Astrocyte (in vitro differentiated cells and primary cell): ENCODE measurements around the gene ENOX1. TPM values are rescaled to one million over a fixed set of nuclear protein-coding genes. Genes with fewer than 3 reads are reported as not detected.
A peak's percentile ranks its signal among the peaks of the same experiment; 100 is the strongest.

Experiments
- DNase-seq: peaks from one replicate; pipeline ENCODE4 v3.0.0-alpha.2; 2010; ENCODE audit warnings: low read depth
- FAIRE-seq: peaks from 2 replicates; lab custom pipeline; 2011; peaks lifted over from hg19 to GRCh38; lab: Jason Lieb, UNC
- H2AFZ ChIP-seq: 2 replicates; pipeline ENCODE4 v1.6.0; 2012; ENCODE audit warnings: low read depth, low read length, inconsistent platforms
- H3K27ac ChIP-seq: 2 replicates; pipeline ENCODE4 v1.5.1; 2011; ENCODE audit warnings: low read depth, low read length, inconsistent platforms
- H3K27me3 ChIP-seq: 2 replicates; pipeline ENCODE4 v1.6.0; 2011; ENCODE audit warnings: low read length, inconsistent platforms; ENCODE audit not compliant: insufficient read depth
- H3K36me3 ChIP-seq: 2 replicates; pipeline ENCODE4 v1.5.1; 2011; ENCODE audit warnings: low read length, inconsistent platforms; ENCODE audit not compliant: insufficient read depth
- H3K4me1 ChIP-seq: 2 replicates; pipeline ENCODE4 v1.5.1; 2011; ENCODE audit warnings: low read length, inconsistent platforms; ENCODE audit not compliant: insufficient read depth
- H3K4me2 ChIP-seq: 2 replicates; pipeline ENCODE4 v1.6.0; 2012; ENCODE audit warnings: low read length, inconsistent platforms
- H3K4me3 ChIP-seq: 2 replicates; pipeline ENCODE4 v1.5.1; 2011; ENCODE audit warnings: low read depth, mild to moderate bottlenecking, low read length, inconsistent platforms; ENCODE audit not compliant: insufficient read depth
- H3K79me2 ChIP-seq: 2 replicates; pipeline ENCODE4 v1.6.0; 2012; ENCODE audit warnings: mild to moderate bottlenecking, low read length, inconsistent platforms; ENCODE audit not compliant: insufficient read depth
- H3K9ac ChIP-seq: 2 replicates; pipeline ENCODE4 v1.6.0; 2012; ENCODE audit warnings: mild to moderate bottlenecking, low read length, inconsistent platforms
- H3K9me3 ChIP-seq: 2 replicates; pipeline ENCODE4 v1.5.1; 2012; ENCODE audit warnings: low read depth, mild to moderate bottlenecking, low read length, inconsistent platforms; ENCODE audit not compliant: insufficient read depth
- H4K20me1 ChIP-seq: 2 replicates; pipeline ENCODE4 v1.6.0; 2012; ENCODE audit warnings: low read length, inconsistent platforms; ENCODE audit not compliant: insufficient read depth
- H3K27ac Mint-ChIP-seq: one replicate; pipeline ENCODE4 v1.8.0; 2021; ENCODE audit warnings: mild to moderate bottlenecking, mixed read lengths; ENCODE audit not compliant: unreplicated experiment
- H3K27me3 Mint-ChIP-seq: one replicate; pipeline ENCODE4 v1.8.0; 2021; ENCODE audit warnings: low read depth, mixed read lengths; ENCODE audit not compliant: unreplicated experiment
- H3K36me3 Mint-ChIP-seq: one replicate; pipeline ENCODE4 v1.8.0; 2021; ENCODE audit warnings: low read depth, mixed read lengths; ENCODE audit not compliant: unreplicated experiment
- H3K4me1 Mint-ChIP-seq: one replicate; pipeline ENCODE4 v1.8.0; 2021; ENCODE audit warnings: low read depth, mixed read lengths; ENCODE audit not compliant: unreplicated experiment
- H3K4me3 Mint-ChIP-seq: one replicate; pipeline ENCODE4 v1.8.0; 2021; ENCODE audit warnings: mild to moderate bottlenecking, moderate library complexity, mixed read lengths; ENCODE audit not compliant: unreplicated experiment
- H3K9me3 Mint-ChIP-seq: one replicate; pipeline ENCODE4 v1.8.0; 2021; ENCODE audit warnings: mild to moderate bottlenecking, mixed read lengths; ENCODE audit not compliant: unreplicated experiment
- CTCF ChIP-seq: IDR thresholded peaks from 2 replicates; pipeline ENCODE4 v1.5.1; 2011; ENCODE audit warnings: low read depth, mild to moderate bottlenecking, inconsistent platforms, low read length, moderate library complexity; ENCODE audit not compliant: insufficient read depth
- EZH2 ChIP-seq: IDR thresholded peaks from 2 replicates; pipeline ENCODE4 v1.6.1; 2012; ENCODE audit warnings: mild to moderate bottlenecking, low read length, inconsistent platforms; ENCODE audit not compliant: insufficient read depth
- total RNA-seq: library from RNA; stranded (reverse); gene quantifications from 2 replicates; pipeline ENCODE4 v1.2.1, GENCODE V29; 2021

The ENOX1 gene
- total RNA-seq, 1 donor from 2014 or later = 2.3 TPM

GRCh38 chr13:43237616-43238015 is 549.2 kb downstream of the ENOX1 start:
- TF ChIP-seq EZH2 (no peak), CTCF (no peak)
- no peak overlapping the region for H3K9ac ChIP-seq
- Mint-ChIP-seq H3K36me3 (peaks cover 3% of the 10 kb centered on the region), H3K27ac (no peak overlapping the region), H3K4me3 (no peak overlapping the region), H3K4me1 (peaks cover 4% of the 10 kb centered on the region), H3K9me3 (no peaks in the 10 kb centered on the region), H3K27me3 (peaks cover 10% of the 10 kb centered on the region)
- FAIRE-seq (no peak), DNase-seq (peak; percentile 49)
- H3K4me1 ChIP-seq = no peaks in the 10 kb centered on the region
- no peak overlapping the region for H3K27ac ChIP-seq
- no peaks in the 10 kb centered on the region for H3K27me3 ChIP-seq
- no peaks in the 10 kb centered on the region for H4K20me1 ChIP-seq
- no peaks in the 10 kb centered on the region for H3K36me3 ChIP-seq
- H2AFZ ChIP-seq = no peak overlapping the region
- no peaks in the 10 kb centered on the region for H3K9me3 ChIP-seq
- no peaks in the 10 kb centered on the region for H3K79me2 ChIP-seq
- no peak overlapping the region for H3K4me2 ChIP-seq
- no peak overlapping the region for H3K4me3 ChIP-seq

- Mint-ChIP-seq H3K4me1 (peaks cover 5% of the 10 kb centered on the region), H3K36me3 (peaks cover 3% of the 10 kb centered on the region)
- no peak for FAIRE-seq
These were observed 551.7 kb downstream of the ENOX1 start for GRCh38 chr13:43235028-43235427.

More at GRCh38 chr13:43235028-43235427, 551.7 kb downstream of the ENOX1 start:
- Histone ChIP-seq H3K79me2 (no peaks in the 10 kb centered on the region), H3K4me1 (no peaks in the 10 kb centered on the region), H3K9me3 (no peaks in the 10 kb centered on the region), H4K20me1 (no peaks in the 10 kb centered on the region), H3K4me3 (no peak overlapping the region), H2AFZ (no peak overlapping the region), H3K27ac (no peak overlapping the region), H3K36me3 (no peaks in the 10 kb centered on the region), H3K9ac (no peak overlapping the region), H3K27me3 (no peaks in the 10 kb centered on the region), H3K4me2 (no peak overlapping the region)
- TF ChIP-seq CTCF = no peak
- no peak for TF ChIP-seq EZH2
- Mint-ChIP-seq H3K27me3 (peaks cover under 1% of the 10 kb centered on the region), H3K9me3 (no peaks in the 10 kb centered on the region), H3K27ac (no peak overlapping the region), H3K4me3 (no peak overlapping the region)
- DNase-seq = no peak
